Mononuclear cell (primary cell): ENCODE measurements around the gene ORC2. TPM values are rescaled to one million over a fixed set of nuclear protein-coding genes. Genes with fewer than 3 reads are reported as not detected.
"Not testable (repeated sequence)": the region's sequence is repeated elsewhere in the genome, so short reads cannot be mapped to it uniquely, and the experiment has no call there.

Source experiments
- H3K27me3 ChIP-seq: 2 replicates; pipeline ENCODE4 v1.6.0; 2011; ENCODE audit warnings: low read length, control low read depth; ENCODE audit not compliant: insufficient read depth
- H3K4me1 ChIP-seq: 2 replicates; pipeline ENCODE4 v1.5.1; 2011; ENCODE audit warnings: mild to moderate bottlenecking, low read length, control low read depth; ENCODE audit not compliant: insufficient read depth
- H3K4me3 ChIP-seq: 2 replicates; pipeline ENCODE4 v1.5.1; 2011; ENCODE audit warnings: mild to moderate bottlenecking, low read length, moderate library complexity
- H3K9me3 ChIP-seq: 2 replicates; pipeline ENCODE4 v1.5.1; 2011; ENCODE audit warnings: low read depth, mild to moderate bottlenecking, control low read depth, low read length
- total RNA-seq: library from RNA; depleted of rRNA; stranded (reverse); fragments of >200 nt; gene quantifications from one replicate; pipeline ENCODE4 v1.2.3, GENCODE V29; 2012

The ORC2 gene
- total RNA-seq, 1 donor: 12.1 TPM

- no peaks in the 10 kb centered on the region for H3K9me3 ChIP-seq
- no peak overlapping the region for H3K4me3 ChIP-seq
- no peaks in the 10 kb centered on the region for H3K27me3 ChIP-seq
- H3K4me1 ChIP-seq: peaks cover 9% of the 10 kb centered on the region
Measured at GRCh38 chr2:200899482-200899881, 64.0 kb downstream of the ORC2 start.

- Histone ChIP-seq H3K4me1 (peaks cover 30% of the 10 kb centered on the region), H3K9me3 (no peaks in the 10 kb centered on the region), H3K27me3 (no peaks in the 10 kb centered on the region)
Measured at GRCh38 chr2:200888704-200889625, 74.5 kb downstream of the ORC2 start, which contains the start of the genes NIF3L1 and PPIL3. TSS of gene NIF3L1 (plus strand) at chr2:200889371. CDS start at chr2:200891944, 2,573 bp downstream. TSS of gene PPIL3 (minus strand) at chr2:200889077. CDS start at chr2:200887615, 1,462 bp downstream.

GRCh38 chr2:200881715-200882249 is 81.7 kb downstream of the ORC2 start:
- H3K27me3 ChIP-seq, H3K4me1 ChIP-seq, H3K9me3 ChIP-seq, H3K4me3 ChIP-seq: not testable (repeated sequence)

More at GRCh38 chr2:200888704-200889625, 74.5 kb downstream of the ORC2 start, which contains the start of the genes NIF3L1 and PPIL3:
- H3K4me3 ChIP-seq: peak within 1 kb of the TSS; percentile 89

GRCh38 chr2:200878289-200878880 is 85.1 kb downstream of the ORC2 start:
- Histone ChIP-seq H3K27me3 (no peaks in the 10 kb centered on the region), H3K9me3 (no peaks in the 10 kb centered on the region), H3K4me1 (no peaks in the 10 kb centered on the region), H3K4me3 (no peak overlapping the region)

GRCh38 chr2:200877443-200877842 is 86.0 kb downstream of the ORC2 start:
- H3K27me3 ChIP-seq: no peaks in the 10 kb centered on the region
- no peaks in the 10 kb centered on the region for H3K4me1 ChIP-seq
- no peak overlapping the region for H3K4me3 ChIP-seq
- H3K9me3 ChIP-seq: no peaks in the 10 kb centered on the region

- Histone ChIP-seq H3K27me3 (no peaks in the 10 kb centered on the region), H3K9me3 (no peaks in the 10 kb centered on the region), H3K4me3 (no peak overlapping the region), H3K4me1 (no peaks in the 10 kb centered on the region)
Measured at GRCh38 chr2:200873560-200873959, 89.9 kb downstream of the ORC2 start.

GRCh38 chr2:200871151-200871550 is 92.3 kb downstream of the ORC2 start:
- Histone ChIP-seq H3K9me3 (no peaks in the 10 kb centered on the region), H3K4me1 (peaks cover 12% of the 10 kb centered on the region), H3K4me3 (no peak overlapping the region), H3K27me3 (no peaks in the 10 kb centered on the region)

GRCh38 chr2:200869014-200869413 is 94.4 kb downstream of the ORC2 start:
- Histone ChIP-seq H3K27me3 (no peaks in the 10 kb centered on the region), H3K4me3 (no peak overlapping the region), H3K9me3 (no peaks in the 10 kb centered on the region), H3K4me1 (peaks cover 26% of the 10 kb centered on the region)

GRCh38 chr2:200864176-200865034 is 99.1 kb downstream of the ORC2 start, which contains the start of gene CLK1:
TSS of gene CLK1 (minus strand) at chr2:200864658. CDS start at chr2:200861862, 2,796 bp downstream.
- no peaks in the 10 kb centered on the region for H3K27me3 ChIP-seq
- H3K4me1 ChIP-seq: peaks cover 43% of the 10 kb centered on the region
- no peaks in the 10 kb centered on the region for H3K9me3 ChIP-seq
- H3K4me3 ChIP-seq: peak within 1 kb of the TSS; percentile 100

GRCh38 chr2:200863782-200864175 is 99.7 kb downstream of the ORC2 start:
- Histone ChIP-seq H3K27me3 (no peaks in the 10 kb centered on the region), H3K9me3 (no peaks in the 10 kb centered on the region), H3K4me1 (peaks cover 47% of the 10 kb centered on the region), H3K4me3 (peak overlapping the region; percentile 100)

- H3K9me3 ChIP-seq: no peaks in the 10 kb centered on the region
- no peaks in the 10 kb centered on the region for H3K27me3 ChIP-seq
- peaks cover 54% of the 10 kb centered on the region for H3K4me1 ChIP-seq
- H3K4me3 ChIP-seq: peak overlapping the region; percentile 100
Measured at GRCh38 chr2:200862532-200863000, 100.9 kb downstream of the ORC2 start.

- H3K27me3 ChIP-seq: no peaks in the 10 kb centered on the region
- H3K9me3 ChIP-seq: no peaks in the 10 kb centered on the region
- peak overlapping the region; percentile 100 for H3K4me3 ChIP-seq
- H3K4me1 ChIP-seq: peaks cover 47% of the 10 kb centered on the region
Measured at GRCh38 chr2:200861617-200862155, 101.8 kb downstream of the ORC2 start.

GRCh38 chr2:200860092-200860795 is 103.2 kb downstream of the ORC2 start:
- Histone ChIP-seq H3K4me3 (no peak overlapping the region), H3K9me3 (no peaks in the 10 kb centered on the region), H3K4me1 (peaks cover 33% of the 10 kb centered on the region), H3K27me3 (no peaks in the 10 kb centered on the region)
